Lung (tissue), 12 donors: ENCODE results near the gene TBC1D1. TPM values are rescaled to one million over a fixed set of nuclear protein-coding genes. Genes with fewer than 3 reads are reported as not detected.

ENCODE experiments used
- ATAC-seq: fragments of 200-7000 bp; cut with Tn5 transposase; one replicate; pipeline ENCODE4 v1.9.1; 2020; ENCODE audit warnings: moderate number of reproducible peaks; ENCODE audit not compliant: insufficient read depth, low FRiP score
- DNase-seq, 3 donors: peaks; one replicate each; pipeline ENCODE4 v3.0.0-alpha.2; 2013 to 2017
- H3K27ac ChIP-seq, 2 donors: one replicate each; pipeline ENCODE4 v1.5.1; 2013; ENCODE audit warnings: mild to moderate bottlenecking in 2 of 2, moderate library complexity in 2 of 2, control low read depth in 1 of 2, inconsistent platforms in 1 of 2, low read depth in 1 of 2, low read length in 1 of 2
- H3K27me3 ChIP-seq, 3 donors: one replicate each; pipeline ENCODE4 v1.5.1; 2013; ENCODE audit warnings: low read length in 2 of 3; ENCODE audit not compliant: control insufficient read depth in 3 of 3, insufficient read depth in 3 of 3
- H3K36me3 ChIP-seq, 4 donors: one replicate each; pipeline ENCODE4 v1.5.1; 2013; ENCODE audit warnings: low read length in 4 of 4, mild to moderate bottlenecking in 1 of 4, moderate library complexity in 1 of 4; ENCODE audit not compliant: control insufficient read depth in 4 of 4, insufficient read depth in 4 of 4
- H3K4me1 ChIP-seq, 5 donors: one replicate each; pipeline ENCODE4 v1.5.1; 2013; ENCODE audit warnings: low read length in 5 of 5, mild to moderate bottlenecking in 2 of 5, moderate library complexity in 1 of 5; ENCODE audit not compliant: control insufficient read depth in 5 of 5, insufficient read depth in 5 of 5
- H3K4me3 ChIP-seq: one replicate; pipeline ENCODE4 v1.5.1; 2013; ENCODE audit warnings: mild to moderate bottlenecking, control low read depth, moderate library complexity
- H3K9ac ChIP-seq, 2 donors: one replicate each; pipeline ENCODE4 v1.5.1; 2013; ENCODE audit warnings: low read length in 2 of 2, control low read depth in 1 of 2; ENCODE audit not compliant: insufficient read depth in 1 of 2
- H3K9me3 ChIP-seq, 4 donors: one replicate each; pipeline ENCODE4 v1.5.1; 2013; ENCODE audit warnings: low read length in 3 of 4, mild to moderate bottlenecking in 1 of 4, moderate library complexity in 1 of 4; ENCODE audit not compliant: control insufficient read depth in 4 of 4, insufficient read depth in 3 of 4
- WGBS, 2 donors: extraction: QIAGEN DNeasy Blood & Tissue Kit; methylation state at CpG; one replicate each; pipeline ENCODE4 v1.1.7; 2013; 5-methylcytosine and 5-hydroxymethylcytosine counted together
- polyA plus RNA-seq, 2 donors: library from polyadenylated mRNA; stranded (reverse); fragments of 200-250 nt; gene quantifications; one replicate each; pipeline ENCODE4 v1.2.1, GENCODE V29; 2013
- total RNA-seq, 2 donors: library from RNA; depleted of rRNA in 1 of 2; stranded (reverse); fragments of >200 nt in 1 of 2; gene quantifications; one replicate each; pipeline ENCODE4 v1.2.1, GENCODE V29; 2014 to 2021
- TF ChIP-seq, protein P1 (sequence below): IDR thresholded peaks from 2 replicates; pipeline ENCODE4 v1.5.1; 2012; ENCODE audit warnings: mild to moderate bottlenecking; ENCODE audit errors: control extremely low read depth, extremely low read depth
- donor health status: control.
- donor health status: control.
- donor health status: Bipolar disorder and iron deficiency.
- donor health status: healthy.
- donor health status: DM: yes; HTN: yes; CAD: no.

TBC1D1 gene
- total and polyA plus RNA-seq, 4 donors: 23.6 to 71.1 (median 43.9) TPM

GRCh38 chr4:38160487-38161207 lies 269.8 kb downstream of the TBC1D1 start:
- H3K4me1 ChIP-seq: peaks cover 0 to 16% (median 8%) of the 10 kb centered on the region in 5 donors
- H3K9ac ChIP-seq: no peak overlapping the region
- no peak overlapping the region for H3K4me3 ChIP-seq
- WGBS, 2 donors: 39 to 41% methylated on average over 3 of the region's 3 CpGs
- peak overlapping the region in 1 of 2 donors; percentile 87 for H3K27ac ChIP-seq
- DNase-seq (peak; percentile 40 to 77 (median 72)), ATAC-seq (peak; percentile 73)
- H3K9me3 ChIP-seq: peaks cover 0 to 2% (median 0%) of the 10 kb centered on the region in 4 donors
- no peaks in the 10 kb centered on the region for H3K36me3 ChIP-seq
- H3K27me3 ChIP-seq: no peaks in the 10 kb centered on the region
- TF ChIP-seq, protein P1, sequence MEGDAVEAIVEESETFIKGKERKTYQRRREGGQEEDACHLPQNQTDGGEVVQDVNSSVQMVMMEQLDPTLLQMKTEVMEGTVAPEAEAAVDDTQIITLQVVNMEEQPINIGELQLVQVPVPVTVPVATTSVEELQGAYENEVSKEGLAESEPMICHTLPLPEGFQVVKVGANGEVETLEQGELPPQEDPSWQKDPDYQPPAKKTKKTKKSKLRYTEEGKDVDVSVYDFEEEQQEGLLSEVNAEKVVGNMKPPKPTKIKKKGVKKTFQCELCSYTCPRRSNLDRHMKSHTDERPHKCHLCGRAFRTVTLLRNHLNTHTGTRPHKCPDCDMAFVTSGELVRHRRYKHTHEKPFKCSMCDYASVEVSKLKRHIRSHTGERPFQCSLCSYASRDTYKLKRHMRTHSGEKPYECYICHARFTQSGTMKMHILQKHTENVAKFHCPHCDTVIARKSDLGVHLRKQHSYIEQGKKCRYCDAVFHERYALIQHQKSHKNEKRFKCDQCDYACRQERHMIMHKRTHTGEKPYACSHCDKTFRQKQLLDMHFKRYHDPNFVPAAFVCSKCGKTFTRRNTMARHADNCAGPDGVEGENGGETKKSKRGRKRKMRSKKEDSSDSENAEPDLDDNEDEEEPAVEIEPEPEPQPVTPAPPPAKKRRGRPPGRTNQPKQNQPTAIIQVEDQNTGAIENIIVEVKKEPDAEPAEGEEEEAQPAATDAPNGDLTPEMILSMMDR: no peak

GRCh38 chr4:38161208-38162113 lies 270.6 kb downstream of the TBC1D1 start:
- ATAC-seq (no peak), DNase-seq (no peak)
- Histone ChIP-seq H3K9ac (no peak overlapping the region), H3K27me3 (no peaks in the 10 kb centered on the region), H3K9me3 (peaks cover 0 to 2% (median 0%) of the 10 kb centered on the region in 4 donors), H3K4me1 (peaks cover 0 to 16% (median 8%) of the 10 kb centered on the region in 5 donors), H3K4me3 (no peak overlapping the region), H3K36me3 (no peaks in the 10 kb centered on the region), H3K27ac (no peak overlapping the region)
- TF ChIP-seq, protein P1: no peak
- WGBS, 2 donors: 73 to 84% methylated on average over 5 of the region's 5 CpGs

GRCh38 chr4:38162240-38162784 lies 271.4 kb downstream of the TBC1D1 start:
- DNase-seq: peak in 2 of 3 donors; percentile 53 to 62
- peaks cover 0 to 2% (median 0%) of the 10 kb centered on the region in 4 donors for H3K9me3 ChIP-seq
- no peaks in the 10 kb centered on the region for H3K27me3 ChIP-seq
- no peak for ATAC-seq
- H3K9ac ChIP-seq: no peak overlapping the region
- 75 to 89% methylated on average over 4 of the region's 4 CpGs for WGBS, 2 donors
- H3K4me3 ChIP-seq: no peak overlapping the region
- no peaks in the 10 kb centered on the region for H3K36me3 ChIP-seq
- peaks cover 0 to 15% (median 8%) of the 10 kb centered on the region in 5 donors for H3K4me1 ChIP-seq
- peak overlapping the region in 1 of 2 donors; percentile 56 for H3K27ac ChIP-seq
- TF ChIP-seq, protein P1: no peak
